Progenitor cell of endocrine pancreas (in vitro differentiated cells): ENCODE measurements around the gene LHX5. TPM values are rescaled to one million over a fixed set of nuclear protein-coding genes. Genes with fewer than 3 reads are reported as not detected.

Experiments
- DNase-seq: peaks from one replicate; pipeline ENCODE4 v3.0.0; 2021; ENCODE audit warnings: low spot score; ENCODE audit not compliant: unreplicated experiment
- H3K27ac Mint-ChIP-seq: 2 replicates; pipeline ENCODE4 v1.8.0; 2021; ENCODE audit warnings: mild to moderate bottlenecking, moderate library complexity, mixed read lengths
- H3K27me3 Mint-ChIP-seq: 2 replicates; pipeline ENCODE4 v1.8.0; 2021; ENCODE audit warnings: mixed read lengths
- H3K36me3 Mint-ChIP-seq: 2 replicates; pipeline ENCODE4 v1.8.0; 2022; ENCODE audit warnings: mixed read lengths; ENCODE audit not compliant: insufficient read depth
- H3K4me1 Mint-ChIP-seq: 2 replicates; pipeline ENCODE4 v1.8.0; 2021; ENCODE audit warnings: low read depth, mixed read lengths
- H3K4me3 Mint-ChIP-seq: 2 replicates; pipeline ENCODE4 v1.8.0; 2021; ENCODE audit warnings: low read depth, mild to moderate bottlenecking, moderate library complexity, mixed read lengths
- H3K9me3 Mint-ChIP-seq: 2 replicates; pipeline ENCODE4 v1.8.0; 2021; ENCODE audit warnings: low read depth, mixed read lengths
- CTCF ChIP-seq: fragments of 200-600 bp; sonication (generic); IDR thresholded peaks from one replicate; pipeline ENCODE4 v1.5.0; 2021; ENCODE audit warnings: antibody characterized with exemption, mild to moderate bottlenecking; ENCODE audit not compliant: unreplicated experiment
- total RNA-seq: library from RNA; stranded (reverse); gene quantifications from 2 replicates; pipeline ENCODE4 v1.2.1, GENCODE V29; 2021

The LHX5 gene
- total RNA-seq, 1 donor from 2014 or later = 0.41 TPM

GRCh38 chr12:113443030-113443539 lies 28.6 kb downstream of the LHX5 start:
- Mint-ChIP-seq H3K27ac (no peak overlapping the region), H3K36me3 (no peaks in the 10 kb centered on the region), H3K4me3 (no peak overlapping the region), H3K27me3 (peaks cover 38% of the 10 kb centered on the region), H3K9me3 (peaks cover 4% of the 10 kb centered on the region), H3K4me1 (peaks cover 27% of the 10 kb centered on the region)
- no peak for TF ChIP-seq CTCF
- no peak for DNase-seq

GRCh38 chr12:113440947-113441782 lies 30.5 kb downstream of the LHX5 start:
- H3K4me3 Mint-ChIP-seq = no peak overlapping the region
- peaks cover 29% of the 10 kb centered on the region for H3K27me3 Mint-ChIP-seq
- TF ChIP-seq CTCF = no peak
- no peaks in the 10 kb centered on the region for H3K36me3 Mint-ChIP-seq
- peaks cover 2% of the 10 kb centered on the region for H3K9me3 Mint-ChIP-seq
- no peak for DNase-seq
- peaks cover 26% of the 10 kb centered on the region for H3K4me1 Mint-ChIP-seq
- H3K27ac Mint-ChIP-seq = peak overlapping the region; percentile 89

GRCh38 chr12:113440336-113440735 lies 31.3 kb downstream of the LHX5 start:
- no peak for DNase-seq
- Mint-ChIP-seq H3K9me3 (no peaks in the 10 kb centered on the region), H3K27me3 (peaks cover 20% of the 10 kb centered on the region), H3K36me3 (no peaks in the 10 kb centered on the region), H3K4me1 (peaks cover 25% of the 10 kb centered on the region), H3K27ac (peak overlapping the region; percentile 89), H3K4me3 (no peak overlapping the region)
- TF ChIP-seq CTCF = no peak

- peaks cover 25% of the 10 kb centered on the region for H3K4me1 Mint-ChIP-seq
- no peaks in the 10 kb centered on the region for H3K9me3 Mint-ChIP-seq
- no peaks in the 10 kb centered on the region for H3K36me3 Mint-ChIP-seq
- H3K27ac Mint-ChIP-seq = no peak overlapping the region
- H3K27me3 Mint-ChIP-seq = peaks cover 14% of the 10 kb centered on the region
- H3K4me3 Mint-ChIP-seq = no peak overlapping the region
- peak; percentile 62 for DNase-seq
- TF ChIP-seq CTCF = peak; percentile 88
These were observed 32.1 kb downstream of the LHX5 start for GRCh38 chr12:113439606-113440030.

GRCh38 chr12:113439301-113439597 lies 32.4 kb downstream of the LHX5 start:
- Mint-ChIP-seq H3K9me3 (no peaks in the 10 kb centered on the region), H3K4me1 (peaks cover 25% of the 10 kb centered on the region), H3K27me3 (peaks cover 12% of the 10 kb centered on the region), H3K27ac (no peak overlapping the region), H3K4me3 (no peak overlapping the region), H3K36me3 (no peaks in the 10 kb centered on the region)
- no peak for TF ChIP-seq CTCF
- DNase-seq = no peak
